22Rv1 (cell line): Measurements from ENCODE around the gene ANAPC10.

Experiments
- CTCF ChIP-seq: fragments of 450-650 bp; IDR thresholded peaks from 2 replicates; pipeline ENCODE4 v1.5.1; 2017; ENCODE audit warnings: mild to moderate bottlenecking
- ZFX ChIP-seq: fragments of 450-650 bp; IDR thresholded peaks from 2 replicates; pipeline ENCODE4 v1.6.1; 2017; ENCODE audit warnings: antibody characterized with exemption, borderline replicate concordance

- TF ChIP-seq CTCF (no peak), ZFX (no peak)
Measured at GRCh38 chr4:144948421-144948820, 149.6 kb downstream of the ANAPC10 start.
